ENCODE measurements around the gene SULF2. TPM values are rescaled to one million over a fixed set of nuclear protein-coding genes. Genes with fewer than 3 reads are reported as not detected.
A peak's percentile ranks its signal among the peaks of the same experiment; 100 is the strongest.

Gene SULF2
- total and polyA plus RNA-seq, 9 of the 15 experiments (the other 6 are each of a cell fraction or from before 2014, with no cell fraction given), result 0.33 TPM; not detected in 8

DNA sequence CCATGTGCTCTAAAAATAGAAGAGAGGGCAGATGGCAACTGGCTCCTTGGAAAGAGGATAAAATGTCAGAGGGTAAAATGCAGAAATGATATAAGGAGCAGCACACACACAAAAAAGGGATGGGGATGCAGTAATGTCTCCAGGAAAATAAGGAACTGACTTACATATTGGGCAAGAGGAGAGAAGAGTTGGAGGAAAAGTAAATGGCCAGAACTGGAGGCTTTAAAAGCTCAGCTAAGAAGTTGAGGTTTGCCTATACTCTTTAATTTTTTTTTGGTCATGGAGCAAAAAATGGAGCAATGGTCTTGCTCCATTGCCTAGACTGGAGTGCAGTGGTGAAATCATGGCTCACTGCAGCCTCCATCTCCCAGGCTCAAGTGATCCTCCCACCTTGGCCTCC is 93.7 kb downstream of the SULF2 start:
- Histone ChIP-seq H3K27me3 (ENCODE audit: control insufficient read depth in 2 of 2, insufficient read depth in 2 of 2, low read length in 2 of 2) (peaks cover 27 to 53% of the 10 kb centered on the region in 2 experiments; a peak in 4 of 5 replicates), H3K4me3 (no peak overlapping the region), H3K4me2 (ENCODE audit: insufficient read depth, low read length) (no peak overlapping the region), H3K79me2 (ENCODE audit: control insufficient read depth, insufficient read depth, low read length) (no peaks in the 10 kb centered on the region), H3K9me1 (ENCODE audit: control insufficient read depth, insufficient read depth, low read length) (no peaks in the 10 kb centered on the region), H4K20me1 (replicated peaks; ENCODE audit: control insufficient read depth, insufficient read depth, low read length) (peaks cover 13% of the 10 kb centered on the region), H3K36me3 (ENCODE audit: control insufficient read depth, insufficient read depth, low read length) (no peaks in the 10 kb centered on the region), H3K4me1 (replicated peaks in 1 of 2; ENCODE audit: control insufficient read depth in 2 of 2, insufficient read depth in 2 of 2, low read length in 2 of 2) (no peaks in the 10 kb centered on the region; a peak in 1 of 5 replicates), H2AFZ (ENCODE audit: low read depth, low read length) (no peak overlapping the region), H3K9me3 (replicated peaks; ENCODE audit: control insufficient read depth, insufficient read depth, low read depth, low read length) (no peaks in the 10 kb centered on the region), H3K27ac (ENCODE audit: extremely low read depth, low read depth, low read length) (no peak overlapping the region), H3K9ac (ENCODE audit: insufficient read depth in 1 of 2, low read depth in 2 of 2, low read length in 2 of 2) (no peak overlapping the region)
- CTCF ChIA-PET (ENCODE audit: low intra/inter-chr PET ratio), result no interaction called here
- no peak for TF ChIP-seq BRF1 (IDR thresholded peaks at IDR 0.05; ENCODE audit: borderline replicate concordance, extremely low read depth, insufficient read length)
- TF ChIP-seq, protein P1, sequence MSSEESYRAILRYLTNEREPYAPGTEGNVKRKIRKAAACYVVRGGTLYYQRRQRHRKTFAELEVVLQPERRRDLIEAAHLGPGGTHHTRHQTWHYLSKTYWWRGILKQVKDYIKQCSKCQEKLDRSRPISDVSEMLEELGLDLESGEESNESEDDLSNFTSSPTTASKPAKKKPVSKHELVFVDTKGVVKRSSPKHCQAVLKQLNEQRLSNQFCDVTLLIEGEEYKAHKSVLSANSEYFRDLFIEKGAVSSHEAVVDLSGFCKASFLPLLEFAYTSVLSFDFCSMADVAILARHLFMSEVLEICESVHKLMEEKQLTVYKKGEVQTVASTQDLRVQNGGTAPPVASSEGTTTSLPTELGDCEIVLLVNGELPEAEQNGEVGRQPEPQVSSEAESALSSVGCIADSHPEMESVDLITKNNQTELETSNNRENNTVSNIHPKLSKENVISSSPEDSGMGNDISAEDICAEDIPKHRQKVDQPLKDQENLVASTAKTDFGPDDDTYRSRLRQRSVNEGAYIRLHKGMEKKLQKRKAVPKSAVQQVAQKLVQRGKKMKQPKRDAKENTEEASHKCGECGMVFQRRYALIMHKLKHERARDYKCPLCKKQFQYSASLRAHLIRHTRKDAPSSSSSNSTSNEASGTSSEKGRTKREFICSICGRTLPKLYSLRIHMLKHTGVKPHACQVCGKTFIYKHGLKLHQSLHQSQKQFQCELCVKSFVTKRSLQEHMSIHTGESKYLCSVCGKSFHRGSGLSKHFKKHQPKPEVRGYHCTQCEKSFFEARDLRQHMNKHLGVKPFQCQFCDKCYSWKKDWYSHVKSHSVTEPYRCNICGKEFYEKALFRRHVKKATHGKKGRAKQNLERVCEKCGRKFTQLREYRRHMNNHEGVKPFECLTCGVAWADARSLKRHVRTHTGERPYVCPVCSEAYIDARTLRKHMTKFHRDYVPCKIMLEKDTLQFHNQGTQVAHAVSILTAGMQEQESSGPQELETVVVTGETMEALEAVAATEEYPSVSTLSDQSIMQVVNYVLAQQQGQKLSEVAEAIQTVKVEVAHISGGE (CRISPR knock-in tag; IDR thresholded peaks at IDR 0.05), result peak in 1 of 3 experiments; percentile 10; a peak in 1 of 6 replicates
- intact Hi-C loops (cut with micrococcal nuclease) (no loop called here), in situ Hi-C loops (cut with MboI) (no loop called here)
- FAIRE-seq (no peak), DNase-seq (ENCODE audit: extremely low read depth in 1 of 4, low spot score in 3 of 4) (no peak), ATAC-seq (no peak)
- POLR2A ChIA-PET, result no interaction called here
- no TSS peak for BruUV-seq (replicated peaks)
